HG02642 (cell line): Measurements from ENCODE around the gene GTF2F2.

ENCODE experiments used
- ATAC-seq: cut with Tn5 transposase; IDR thresholded peaks from one replicate; pipeline ENCODE4 v1.9.1; 2021; ENCODE audit warnings: mild to moderate bottlenecking; ENCODE audit not compliant: unreplicated experiment, poor library complexity

Gene GTF2F2

GRCh38 chr13:45120967-45121831 is 889 bp downstream of the GTF2F2 start:
- peak; percentile 4 for ATAC-seq

- no peak for ATAC-seq
Measured at GRCh38 chr13:45122941-45123340, 2.6 kb downstream of the GTF2F2 start.

GRCh38 chr13:45132369-45133064 is 12.2 kb downstream of the GTF2F2 start:
- peak; percentile 91 for ATAC-seq

GRCh38 chr13:45133396-45134118 is 13.2 kb downstream of the GTF2F2 start:
- ATAC-seq: no peak

GRCh38 chr13:45136741-45137504 is 16.6 kb downstream of the GTF2F2 start:
- ATAC-seq: no peak

GRCh38 chr13:45137526-45137925 is 17.2 kb downstream of the GTF2F2 start:
- no peak for ATAC-seq

GRCh38 chr13:45138282-45138681 is 18.0 kb downstream of the GTF2F2 start:
- ATAC-seq: no peak

GRCh38 chr13:45141369-45141768 is 21.1 kb downstream of the GTF2F2 start:
- ATAC-seq: no peak

GRCh38 chr13:45142440-45143345 is 22.4 kb downstream of the GTF2F2 start:
- ATAC-seq: no peak

- ATAC-seq: no peak
Measured at GRCh38 chr13:45143346-45143751, 23.0 kb downstream of the GTF2F2 start.

- ATAC-seq: no peak
Measured at GRCh38 chr13:45149964-45150363, 29.7 kb downstream of the GTF2F2 start.

GRCh38 chr13:45156565-45157361 is 36.5 kb downstream of the GTF2F2 start:
- ATAC-seq: no peak

GRCh38 chr13:45162194-45162593 is 41.9 kb downstream of the GTF2F2 start:
- ATAC-seq: no peak

- no peak for ATAC-seq
Measured at GRCh38 chr13:45162821-45163220, 42.5 kb downstream of the GTF2F2 start.

GRCh38 chr13:45166858-45167257 is 46.5 kb downstream of the GTF2F2 start:
- ATAC-seq: no peak

GRCh38 chr13:45167611-45168554 is 47.6 kb downstream of the GTF2F2 start:
- no peak for ATAC-seq

- ATAC-seq: no peak
Measured at GRCh38 chr13:45168555-45168930, 48.2 kb downstream of the GTF2F2 start.
